ENCODE results near the gene FEN1. TPM values are rescaled to one million over a fixed set of nuclear protein-coding genes. Genes with fewer than 3 reads are reported as not detected.

FEN1 gene
- total and polyA plus RNA-seq, 2 donors (not counting 1 experiment from before 2014, with no cell fraction given), result 3.4 to 9.8 TPM

DNA sequence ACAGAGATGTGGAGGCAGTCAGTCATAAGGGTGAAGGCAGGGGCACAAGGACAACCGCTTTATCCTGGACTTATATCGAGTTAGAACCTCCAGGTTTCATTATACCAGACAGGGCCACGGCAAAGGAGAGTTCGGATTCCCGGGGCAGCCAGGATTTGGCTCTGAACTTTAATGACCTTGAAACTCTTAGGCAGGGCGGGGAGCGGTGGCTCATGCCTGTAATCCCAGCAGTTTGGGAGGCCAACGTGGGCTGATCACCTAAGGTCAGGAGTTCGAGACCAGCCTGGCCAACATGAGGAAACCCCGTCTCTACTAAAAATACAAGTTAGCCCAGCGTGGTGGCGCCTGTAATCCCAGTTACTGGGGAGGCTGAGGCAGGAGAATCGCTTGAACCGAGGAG, 41.3 kb upstream of the FEN1 start:
- no peaks in the 10 kb centered on the region for H3K9me3 Mint-ChIP-seq (ENCODE audit: insufficient read depth)
- Histone ChIP-seq H3K36me3 (replicated peaks in 1 of 2; ENCODE audit: control extremely low read depth in 1 of 2, control insufficient read depth in 1 of 2, extremely low read depth in 1 of 2, insufficient read depth in 2 of 2, low read length in 1 of 2) (no peaks in the 10 kb centered on the region), H4K20me1 (ENCODE audit: control insufficient read depth, insufficient read depth, low read length, poor library complexity, severe bottlenecking) (no peaks in the 10 kb centered on the region), H3K9ac (ENCODE audit: low read length) (no peak overlapping the region), H2AFZ (ENCODE audit: insufficient read depth, low read depth, low read length, poor library complexity, severe bottlenecking) (no peak overlapping the region), H3K4me2 (replicated peaks; ENCODE audit: low read depth, low read length, poor library complexity, severe bottlenecking) (no peak overlapping the region), H3K27me3 (replicated peaks in 1 of 4; ENCODE audit: control extremely low read depth in 1 of 4, control insufficient read depth in 3 of 4, insufficient read depth in 4 of 4, low read length in 3 of 4) (peaks cover 0 to 49% (median 20%) of the 10 kb centered on the region in 4 experiments), H3K79me2 (ENCODE audit: control insufficient read depth, insufficient read depth, low read length) (no peaks in the 10 kb centered on the region), H3K4me1 (ENCODE audit: control insufficient read depth in 2 of 2, insufficient read depth in 2 of 2, low read length in 2 of 2) (peaks cover 12 to 13% of the 10 kb centered on the region in 2 donors), H3K4me3 (ENCODE audit: control extremely low read depth in 1 of 5, extremely low read depth in 1 of 5, insufficient read depth in 1 of 5, low read depth in 2 of 5, low read length in 4 of 5) (no peak overlapping the region), H3K9me3 (ENCODE audit: control extremely low read depth in 1 of 3, control insufficient read depth in 2 of 3, insufficient read depth in 1 of 3, low read length in 2 of 3) (peaks cover 0 to 2% (median 0%) of the 10 kb centered on the region in 3 donors), H3K27ac (ENCODE audit: low read length in 2 of 2) (no peak overlapping the region)
- ChIA-PET CTCF (interaction anchor here (1.0 to 6.6 kb wide), 4 partner anchors 18 to 357 kb away, joined by 4 to 69 read pairs (median 5); no protein-coding TSS in a partner anchor), POLR2A (no interaction called here)
- peaks cover 8% of the 10 kb centered on the region for H3K4me1 Mint-ChIP-seq
- no peak for DNase-seq
- TF ChIP-seq, protein P1, sequence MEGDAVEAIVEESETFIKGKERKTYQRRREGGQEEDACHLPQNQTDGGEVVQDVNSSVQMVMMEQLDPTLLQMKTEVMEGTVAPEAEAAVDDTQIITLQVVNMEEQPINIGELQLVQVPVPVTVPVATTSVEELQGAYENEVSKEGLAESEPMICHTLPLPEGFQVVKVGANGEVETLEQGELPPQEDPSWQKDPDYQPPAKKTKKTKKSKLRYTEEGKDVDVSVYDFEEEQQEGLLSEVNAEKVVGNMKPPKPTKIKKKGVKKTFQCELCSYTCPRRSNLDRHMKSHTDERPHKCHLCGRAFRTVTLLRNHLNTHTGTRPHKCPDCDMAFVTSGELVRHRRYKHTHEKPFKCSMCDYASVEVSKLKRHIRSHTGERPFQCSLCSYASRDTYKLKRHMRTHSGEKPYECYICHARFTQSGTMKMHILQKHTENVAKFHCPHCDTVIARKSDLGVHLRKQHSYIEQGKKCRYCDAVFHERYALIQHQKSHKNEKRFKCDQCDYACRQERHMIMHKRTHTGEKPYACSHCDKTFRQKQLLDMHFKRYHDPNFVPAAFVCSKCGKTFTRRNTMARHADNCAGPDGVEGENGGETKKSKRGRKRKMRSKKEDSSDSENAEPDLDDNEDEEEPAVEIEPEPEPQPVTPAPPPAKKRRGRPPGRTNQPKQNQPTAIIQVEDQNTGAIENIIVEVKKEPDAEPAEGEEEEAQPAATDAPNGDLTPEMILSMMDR (IDR thresholded peaks at IDR 0.05), result no peak
- TF ChIP-seq EZH2 (IDR thresholded peaks at IDR 0.05; ENCODE audit: borderline replicate concordance, insufficient read depth, low read depth, low read length, poor library complexity, severe bottlenecking), result no peak
- H3K4me3 Mint-ChIP-seq, result peak overlapping the region; percentile 87
- 94% methylated on average over 13 of the region's 14 CpGs for WGBS (ENCODE audit: insufficient coverage)
- no peak for ATAC-seq (ENCODE audit: low read depth)
- H3K27me3 Mint-ChIP-seq, result peaks cover 33% of the 10 kb centered on the region
- intact Hi-C loops (cut with micrococcal nuclease), result no loop called here
- no peak overlapping the region for H3K27ac Mint-ChIP-seq

DNA sequence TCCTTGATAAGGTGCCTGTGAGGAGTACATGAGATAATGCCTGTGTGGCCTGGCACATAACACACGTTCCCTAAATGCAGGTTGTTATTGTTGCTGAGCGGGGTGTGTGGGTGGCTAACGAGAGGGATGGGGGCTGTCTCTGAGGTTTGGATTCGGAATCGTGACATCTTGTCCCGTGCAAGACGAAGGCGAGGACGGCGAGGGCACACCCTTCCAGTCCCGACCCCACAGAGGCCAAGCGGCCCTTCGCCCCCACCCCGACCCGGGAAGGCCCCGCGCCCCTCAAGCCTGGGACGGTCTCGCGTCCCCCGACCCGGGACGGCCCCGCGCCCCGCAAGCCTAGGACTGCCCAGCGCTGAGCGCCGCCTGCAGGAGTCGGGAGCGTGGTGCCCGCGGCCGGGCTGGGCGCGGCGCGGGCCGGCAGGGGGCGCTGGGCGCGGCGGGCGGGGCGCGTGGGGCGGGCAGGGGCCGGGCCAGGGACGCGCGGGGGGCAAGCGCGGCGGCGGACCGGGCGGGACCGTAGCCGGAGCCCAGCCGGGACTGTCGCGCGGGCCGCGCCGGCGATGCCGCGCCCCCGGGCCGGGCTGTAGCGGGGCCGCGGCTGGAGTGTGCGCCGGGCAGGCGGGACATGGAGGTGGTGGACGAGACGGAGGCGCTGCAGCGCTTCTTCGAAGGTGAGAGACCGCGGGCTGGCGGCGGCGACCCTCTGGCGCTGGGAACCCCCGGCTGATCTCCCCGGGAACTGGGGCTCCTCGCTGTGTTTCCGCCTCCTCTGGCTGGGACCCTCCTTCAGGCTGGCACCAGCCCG, 40.4 kb upstream of the FEN1 start, which contains the start of gene MYRF:
TSS of gene MYRF (plus strand) at position 520 of the 808 bp plus-strand sequence. CDS start at position 629, 109 bp downstream.
- no peak within 1 kb of the TSS for H3K27ac ChIP-seq (ENCODE audit: low read length in 2 of 2)
- H3K36me3 ChIP-seq (replicated peaks in 1 of 2; ENCODE audit: control extremely low read depth in 1 of 2, control insufficient read depth in 1 of 2, extremely low read depth in 1 of 2, insufficient read depth in 2 of 2, low read length in 1 of 2), result no peaks in the 10 kb centered on the region
- peak; percentile 86 for ATAC-seq (ENCODE audit: low read depth)
- H4K20me1 ChIP-seq (ENCODE audit: control insufficient read depth, insufficient read depth, low read length, poor library complexity, severe bottlenecking), result no peaks in the 10 kb centered on the region
- Mint-ChIP-seq H3K27ac (no peak within 1 kb of the TSS), H3K27me3 (peaks cover 33% of the 10 kb centered on the region), H3K4me3 (peak within 1 kb of the TSS; percentile 87), H3K4me1 (peaks cover 14% of the 10 kb centered on the region), H3K9me3 (ENCODE audit: insufficient read depth) (no peaks in the 10 kb centered on the region)
- peak; percentile 71 for DNase-seq
- H3K4me1 ChIP-seq (ENCODE audit: control insufficient read depth in 2 of 2, insufficient read depth in 2 of 2, low read length in 2 of 2), result peaks cover 12 to 16% of the 10 kb centered on the region in 2 donors
- peak within 1 kb of the TSS; percentile 72 for H3K4me2 ChIP-seq (replicated peaks; ENCODE audit: low read depth, low read length, poor library complexity, severe bottlenecking)
- TF ChIP-seq EZH2 (IDR thresholded peaks at IDR 0.05; ENCODE audit: borderline replicate concordance, insufficient read depth, low read depth, low read length, poor library complexity, severe bottlenecking), result no peak
- TF ChIP-seq, protein P1 (IDR thresholded peaks at IDR 0.05), result peak; percentile 27
- H2AFZ ChIP-seq (ENCODE audit: insufficient read depth, low read depth, low read length, poor library complexity, severe bottlenecking), result peak within 1 kb of the TSS; percentile 56
- H3K79me2 ChIP-seq (ENCODE audit: control insufficient read depth, insufficient read depth, low read length), result no peaks in the 10 kb centered on the region
- CTCF ChIA-PET, result interaction anchor here (1.6 to 1.7 kb wide), 3 partner anchors 29 to 355 kb away, joined by 4 to 10 read pairs (median 4); no protein-coding TSS in a partner anchor
- intact Hi-C loops (cut with micrococcal nuclease), result no loop called here
- no peak within 1 kb of the TSS for H3K9ac ChIP-seq (ENCODE audit: low read length)
- 3% methylated on average over 91 of the region's 93 CpGs for WGBS (ENCODE audit: insufficient coverage)
- peaks cover 0 to 49% (median 20%) of the 10 kb centered on the region in 4 experiments for H3K27me3 ChIP-seq (replicated peaks in 1 of 4; ENCODE audit: control extremely low read depth in 1 of 4, control insufficient read depth in 3 of 4, insufficient read depth in 4 of 4, low read length in 3 of 4)
- peaks cover 0 to 2% (median 0%) of the 10 kb centered on the region in 3 donors for H3K9me3 ChIP-seq (ENCODE audit: control extremely low read depth in 1 of 3, control insufficient read depth in 2 of 3, insufficient read depth in 1 of 3, low read length in 2 of 3)
- H3K4me3 ChIP-seq (ENCODE audit: control extremely low read depth in 1 of 5, extremely low read depth in 1 of 5, insufficient read depth in 1 of 5, low read depth in 2 of 5, low read length in 4 of 5), result peak within 1 kb of the TSS in 3 of 5 experiments; percentile 11 to 44 (median 18)
- POLR2A ChIA-PET, result no interaction called here

Data from B cell (primary cell).